Measurements from ENCODE around the gene MARK4. TPM values are rescaled to one million over a fixed set of nuclear protein-coding genes. Genes with fewer than 3 reads are reported as not detected.
"Not testable (repeated sequence)": the region's sequence is repeated elsewhere in the genome, so short reads cannot be mapped to it uniquely, and the experiment has no call there.

MARK4 gene
- polyA plus RNA-seq, 2 of the 4 experiments (the other 2 are of a cell fraction) = 6.3 to 7.8 TPM

GRCh38 chr19:45307361-45307760, 56.3 kb downstream of the MARK4 start:
- TF ChIP-seq MYC (IDR thresholded peaks at IDR 0.05; ENCODE audit: borderline replicate concordance, low read length) (no peak), RNF2 (IDR thresholded peaks at IDR 0.05; ENCODE audit: borderline replicate concordance, low read depth) (no peak), POLR2AphosphoS2 (conservative IDR thresholded peaks at IDR 0.05; ENCODE audit: low read length) (no peak), ZSCAN20 (CRISPR knock-in tag; IDR thresholded peaks at IDR 0.05) (no peak), NFE2L2 (conservative IDR thresholded peaks at IDR 0.05; ENCODE audit: low read length) (no peak), SMC3 (IDR thresholded peaks at IDR 0.05) (no peak), RCOR1 (IDR thresholded peaks at IDR 0.05; ENCODE audit: low read depth, low read length) (no peak), ESRRA (IDR thresholded peaks at IDR 0.05; ENCODE audit: borderline replicate concordance, low read length) (no peak), MAX (IDR thresholded peaks at IDR 0.05) (no peak), NPAS2 (CRISPR knock-in tag; IDR thresholded peaks at IDR 0.05; ENCODE audit: borderline replicate concordance) (no peak), CTCF (IDR thresholded peaks at IDR 0.05) (no peak), HES2 (IDR thresholded peaks at IDR 0.05) (no peak), ELK1 (IDR thresholded peaks at IDR 0.05; ENCODE audit: low read depth, low read length) (no peak), REST (IDR thresholded peaks at IDR 0.05) (no peak), JUN (IDR thresholded peaks at IDR 0.05) (no peak), KDM5A (IDR thresholded peaks at IDR 0.05) (no peak), CBX2 (IDR thresholded peaks at IDR 0.05; ENCODE audit: borderline replicate concordance, low read depth) (no peak), FOXS1 (CRISPR knock-in tag; IDR thresholded peaks at IDR 0.05) (no peak), CHD2 (IDR thresholded peaks at IDR 0.05; ENCODE audit: low read length, partially characterized antibody) (no peak)
- WGBS (ENCODE audit: missing lambda C conversion rate) = 93% methylated on average over 17 of the region's 19 CpGs
- no peak overlapping the region for H3K27ac ChIP-seq
- ChIA-PET CTCF (interaction anchor here (1.1 kb wide), 1 partner anchor 16 kb away, joined by 3 read pairs; no protein-coding TSS in a partner anchor), POLR2A (no interaction called here)
- no peak overlapping the region for H3K4me2 ChIP-seq
- ATAC-seq (no peak), FAIRE-seq (no peak), DNase-seq (ENCODE audit: low read depth in 1 of 2, low spot score in 1 of 2) (no peak)
- H3K4me3 ChIP-seq = no peak overlapping the region
- no peaks in the 10 kb centered on the region for H3K9me3 ChIP-seq
- no peaks in the 10 kb centered on the region for H3K4me1 ChIP-seq

GRCh38 chr19:45309322-45309721, 58.3 kb downstream of the MARK4 start:
- POLR2A ChIA-PET; H3K27ac ChIP-seq; CTCF ChIA-PET; ATAC-seq; H3K9me3 ChIP-seq; H3K4me2 ChIP-seq; DNase-seq (ENCODE audit: low read depth in 1 of 2, low spot score in 1 of 2); H3K4me3 ChIP-seq; H3K4me1 ChIP-seq; FAIRE-seq: not testable (repeated sequence)
- WGBS (ENCODE audit: missing lambda C conversion rate) = 86% methylated on average over 7 of the region's 8 CpGs
